SK-N-SH (cell line): ENCODE results near the gene TRIM28.

Source experiments
- CTCF ChIP-seq: fragments of 200-600 bp; sonication (generic); IDR thresholded peaks from 2 replicates; pipeline ENCODE4 v1.6.1; 2017; ENCODE audit warnings: antibody characterized with exemption, mild to moderate bottlenecking, moderate library complexity
- TAF1 ChIP-seq: IDR thresholded peaks from 2 replicates; pipeline ENCODE4 v1.6.1; 2012; ENCODE audit warnings: low read depth, mild to moderate bottlenecking, low read length, moderate library complexity, borderline replicate concordance

- TF ChIP-seq TAF1 (no peak), CTCF (no peak)
Observed at GRCh38 chr19:58579473-58580142, 35.7 kb downstream of the TRIM28 start.
